GM18526 (cell line): ENCODE data around the gene NGEF.

ENCODE experiments used
- POLR2A ChIP-seq: IDR thresholded peaks from 3 replicates; pipeline ENCODE4 v1.6.1; 2011; ENCODE audit not compliant: insufficient read length; ENCODE audit errors: extremely low read depth

Gene NGEF, protein sequence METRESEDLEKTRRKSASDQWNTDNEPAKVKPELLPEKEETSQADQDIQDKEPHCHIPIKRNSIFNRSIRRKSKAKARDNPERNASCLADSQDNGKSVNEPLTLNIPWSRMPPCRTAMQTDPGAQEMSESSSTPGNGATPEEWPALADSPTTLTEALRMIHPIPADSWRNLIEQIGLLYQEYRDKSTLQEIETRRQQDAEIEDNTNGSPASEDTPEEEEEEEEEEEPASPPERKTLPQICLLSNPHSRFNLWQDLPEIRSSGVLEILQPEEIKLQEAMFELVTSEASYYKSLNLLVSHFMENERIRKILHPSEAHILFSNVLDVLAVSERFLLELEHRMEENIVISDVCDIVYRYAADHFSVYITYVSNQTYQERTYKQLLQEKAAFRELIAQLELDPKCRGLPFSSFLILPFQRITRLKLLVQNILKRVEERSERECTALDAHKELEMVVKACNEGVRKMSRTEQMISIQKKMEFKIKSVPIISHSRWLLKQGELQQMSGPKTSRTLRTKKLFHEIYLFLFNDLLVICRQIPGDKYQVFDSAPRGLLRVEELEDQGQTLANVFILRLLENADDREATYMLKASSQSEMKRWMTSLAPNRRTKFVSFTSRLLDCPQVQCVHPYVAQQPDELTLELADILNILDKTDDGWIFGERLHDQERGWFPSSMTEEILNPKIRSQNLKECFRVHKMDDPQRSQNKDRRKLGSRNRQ

DNA sequence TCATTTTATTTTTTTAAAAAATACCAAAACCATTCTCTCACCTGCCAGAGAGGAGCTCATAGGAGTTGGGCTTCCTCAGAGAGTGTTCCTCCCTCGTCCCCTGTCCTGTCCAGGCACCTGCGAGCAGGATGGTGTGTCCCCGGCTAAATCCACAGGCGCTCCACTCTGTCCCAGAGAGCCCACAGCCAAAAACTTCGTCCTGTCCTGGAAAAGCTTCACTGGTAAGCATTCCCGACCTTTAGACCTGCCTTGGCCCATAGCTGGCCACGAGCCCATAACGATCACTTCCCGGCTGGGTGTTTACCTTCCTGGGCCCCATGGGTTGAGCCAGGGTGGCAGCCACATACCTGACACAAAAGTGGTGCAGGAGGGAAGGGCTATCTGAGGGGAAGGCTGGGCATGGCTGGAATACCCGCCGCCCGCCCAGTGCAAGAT is at the start of gene NGEF:
NGEF (minus strand) TSS at position 230 of the 435 bp plus-strand sequence. CDS start 38,366 bp downstream, outside the sequence.
- no peak for TF ChIP-seq POLR2A

DNA sequence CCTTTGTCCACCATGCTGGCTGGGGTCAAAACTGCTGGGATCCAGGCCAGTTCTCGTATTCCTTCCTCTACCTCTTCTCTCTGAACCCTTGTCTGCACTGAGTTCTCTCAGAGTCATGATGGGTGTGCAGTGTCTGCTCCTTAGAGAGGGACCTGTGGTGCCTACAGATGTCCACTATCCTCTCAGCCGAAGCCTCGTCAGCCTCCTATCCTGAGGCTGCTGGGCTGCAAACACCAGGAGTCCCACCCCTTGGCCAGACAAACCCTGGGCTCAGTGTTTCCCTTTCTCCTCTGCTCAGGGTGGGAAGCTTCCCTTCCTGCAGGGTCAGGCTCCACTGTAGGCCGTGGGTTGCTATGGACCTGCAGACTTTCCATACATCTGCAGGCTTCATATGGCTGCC is 49.4 kb upstream of the NGEF start:
- TF ChIP-seq POLR2A: no peak

DNA sequence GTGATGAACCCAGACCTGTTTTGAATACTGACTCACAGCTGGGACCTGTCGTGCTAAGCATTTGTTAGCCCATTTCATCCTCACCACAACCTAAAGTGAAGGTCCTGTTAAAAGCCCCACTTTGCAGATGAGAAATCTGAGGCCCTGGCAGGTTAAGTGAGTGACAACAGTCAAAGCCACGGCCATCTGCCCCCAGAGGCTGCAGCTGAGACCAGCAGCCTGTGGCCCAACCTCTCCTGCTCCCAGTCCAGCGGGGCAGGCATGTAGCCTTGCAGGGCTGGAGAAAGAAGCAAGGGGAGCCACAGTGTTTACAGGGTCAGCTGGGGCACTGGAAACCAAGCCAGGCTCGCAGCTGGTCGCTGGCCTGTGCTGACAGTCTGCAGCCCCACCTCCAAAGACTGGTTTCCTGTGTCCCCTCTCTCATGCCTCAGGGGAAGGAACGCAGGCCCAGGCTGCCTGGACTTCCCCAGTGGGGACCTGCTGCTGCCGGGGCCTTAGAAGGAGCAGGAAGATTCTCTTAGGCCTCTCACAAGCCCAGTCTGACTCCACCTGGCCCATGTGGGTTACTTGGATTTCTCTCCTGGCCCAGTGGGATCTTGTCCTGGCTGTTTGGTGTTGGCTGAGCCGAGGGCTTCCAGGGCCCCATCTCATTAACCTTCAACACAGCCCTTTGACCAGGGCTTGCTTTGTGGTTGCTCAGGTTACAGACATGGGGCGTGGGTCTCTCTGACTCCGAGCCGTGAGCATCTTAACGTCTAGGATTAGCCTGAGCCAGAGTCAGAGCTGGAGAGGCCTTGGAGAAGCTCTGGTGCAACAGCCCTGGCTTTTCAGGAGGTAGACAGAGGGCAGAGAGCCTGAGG is 48.8 kb upstream of the NGEF start:
- no peak for TF ChIP-seq POLR2A

DNA sequence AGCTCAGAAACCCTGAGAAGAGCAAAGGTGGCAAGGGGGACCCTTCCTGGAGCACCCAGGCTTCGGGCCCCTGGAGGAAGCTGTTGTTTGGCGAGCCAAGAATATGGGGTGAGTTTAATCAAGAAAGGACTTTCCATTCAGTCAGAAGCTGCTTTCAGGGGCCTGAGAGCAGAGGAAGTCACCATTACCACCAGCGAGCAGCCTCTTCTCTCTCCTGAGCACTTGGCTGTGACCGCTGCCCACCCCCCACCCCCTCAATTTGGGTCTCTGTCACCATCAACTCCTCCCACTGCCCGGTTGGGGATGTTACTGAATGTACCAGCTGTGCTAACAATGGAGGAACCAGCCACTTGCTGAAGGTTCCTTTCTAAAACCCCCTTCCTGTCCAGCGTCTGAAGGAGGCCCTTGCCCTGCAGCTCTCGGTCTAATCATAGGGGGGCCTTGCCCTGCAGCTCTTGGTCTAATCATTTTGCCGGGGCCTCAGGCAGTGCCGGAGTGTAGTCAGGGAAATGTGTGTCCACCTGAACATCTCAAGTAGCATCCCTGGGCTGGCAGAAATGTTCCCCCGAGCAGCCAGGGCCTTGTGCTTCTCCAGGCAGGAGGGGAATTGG is 48.0 kb upstream of the NGEF start:
- TF ChIP-seq POLR2A: peak; percentile 51

DNA sequence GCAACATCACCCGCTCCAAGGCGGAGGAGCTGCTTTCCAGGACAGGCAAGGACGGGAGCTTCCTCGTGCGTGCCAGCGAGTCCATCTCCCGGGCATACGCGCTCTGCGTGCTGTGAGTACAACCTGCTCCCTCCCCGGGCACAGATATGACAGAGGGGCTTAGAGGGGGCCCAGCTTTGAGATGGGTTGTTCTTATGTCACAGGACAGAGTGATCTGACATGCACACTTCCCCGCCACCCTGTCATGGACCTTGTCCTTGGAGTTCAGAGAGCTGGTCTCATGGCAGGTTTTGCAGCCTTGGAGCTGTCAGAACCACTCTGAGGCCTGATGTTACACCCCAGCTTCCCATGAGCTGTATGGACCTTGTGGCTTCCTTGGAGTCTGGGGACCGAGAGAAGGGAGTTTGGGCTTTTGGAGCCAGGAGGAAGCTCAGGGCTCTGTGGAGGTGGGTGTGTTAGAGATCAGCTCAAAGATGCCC is 47.5 kb upstream of the NGEF start:
- TF ChIP-seq POLR2A: no peak

DNA sequence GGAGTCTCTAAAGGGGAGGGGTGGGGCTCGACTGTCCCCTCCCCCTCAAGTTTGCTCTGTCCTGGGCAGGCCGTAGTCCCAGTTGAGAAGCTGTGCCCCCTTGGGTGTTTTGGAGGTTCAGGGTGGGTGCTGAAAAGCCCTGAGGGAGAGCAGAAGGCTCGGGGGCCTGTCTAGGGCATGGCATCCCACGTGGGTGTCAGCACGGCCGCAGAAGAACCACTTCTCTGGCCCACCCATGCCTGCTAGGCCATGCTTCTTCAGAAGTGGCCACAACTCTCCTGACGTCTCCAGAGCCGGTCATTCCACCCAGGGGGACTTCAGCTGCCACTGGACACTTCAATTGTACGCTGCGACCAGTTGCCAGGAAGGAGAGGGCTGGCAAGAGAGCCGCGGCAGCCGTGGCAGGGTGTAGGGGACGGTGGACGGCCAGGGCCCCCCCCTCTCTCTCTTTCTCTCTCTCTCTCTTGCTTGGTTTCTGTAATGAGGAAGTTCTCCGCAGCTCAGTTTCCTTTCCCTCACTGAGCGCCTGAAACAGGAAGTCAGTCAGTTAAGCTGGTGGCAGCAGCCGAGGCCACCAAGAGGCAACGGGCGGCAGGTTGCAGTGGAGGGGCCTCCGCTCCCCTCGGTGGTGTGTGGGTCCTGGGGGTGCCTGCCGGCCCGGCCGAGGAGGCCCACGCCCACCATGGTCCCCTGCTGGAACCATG is 46.9 kb upstream of the NGEF start, which contains the start of gene INPP5D:
INPP5D (plus strand) TSS at position 546 of the 704 bp plus-strand sequence; CDS start at position 683, 137 bp downstream.
- TF ChIP-seq POLR2A: peak; percentile 91

DNA sequence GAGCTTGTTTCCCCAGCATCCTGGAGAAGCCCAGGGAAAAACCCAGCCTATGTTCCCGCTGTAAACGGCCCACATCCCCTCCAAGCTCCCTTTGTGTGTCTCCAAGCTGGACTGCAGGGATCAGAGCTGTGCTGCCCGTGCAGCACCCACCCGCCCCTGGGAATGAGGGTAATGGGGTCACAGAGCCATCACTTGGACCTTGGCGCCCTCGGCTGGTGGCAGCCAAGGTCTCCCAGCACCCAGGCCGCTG is 46.4 kb upstream of the NGEF start:
- no peak for TF ChIP-seq POLR2A

DNA sequence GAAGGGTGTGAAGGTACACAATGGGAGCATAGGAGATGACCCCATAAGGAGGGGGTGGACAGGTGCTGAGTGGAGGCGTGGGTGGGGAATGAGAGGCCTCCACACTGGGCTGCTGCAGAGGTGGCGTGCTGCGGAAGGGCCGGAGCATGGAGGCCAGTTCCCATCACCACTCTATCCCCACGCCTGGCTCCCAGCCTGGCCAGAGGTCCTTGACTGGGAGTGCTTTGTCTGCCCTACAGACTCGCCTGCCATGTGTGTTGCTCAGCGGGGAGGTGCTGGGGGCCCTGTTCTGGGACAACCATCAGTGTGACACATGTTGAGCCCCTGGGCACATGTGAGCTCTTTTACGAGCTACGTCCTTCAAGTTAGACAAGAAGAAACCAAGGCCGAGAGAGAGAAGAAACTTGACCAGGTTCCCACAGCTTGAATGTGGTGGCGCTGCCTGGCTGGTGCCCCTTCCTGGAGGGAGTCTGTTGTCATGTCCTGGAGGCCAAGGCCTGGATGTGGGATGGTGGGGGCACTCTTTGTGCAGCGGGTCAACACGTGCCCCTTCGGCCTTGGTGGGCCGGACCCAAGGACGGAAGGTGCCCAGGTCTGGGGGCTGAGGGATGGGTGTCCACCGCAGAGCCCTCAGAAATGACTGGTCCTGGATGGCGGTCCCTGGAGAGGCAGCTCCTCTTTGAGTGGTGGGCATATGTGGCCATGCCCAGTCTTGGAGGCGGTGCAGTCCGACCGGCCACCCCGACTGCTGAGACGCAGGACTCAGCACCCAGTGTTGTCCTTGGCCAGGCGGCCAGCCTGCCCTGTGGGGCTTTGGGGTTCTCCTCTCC is 45.9 kb upstream of the NGEF start:
- TF ChIP-seq POLR2A: no peak

DNA sequence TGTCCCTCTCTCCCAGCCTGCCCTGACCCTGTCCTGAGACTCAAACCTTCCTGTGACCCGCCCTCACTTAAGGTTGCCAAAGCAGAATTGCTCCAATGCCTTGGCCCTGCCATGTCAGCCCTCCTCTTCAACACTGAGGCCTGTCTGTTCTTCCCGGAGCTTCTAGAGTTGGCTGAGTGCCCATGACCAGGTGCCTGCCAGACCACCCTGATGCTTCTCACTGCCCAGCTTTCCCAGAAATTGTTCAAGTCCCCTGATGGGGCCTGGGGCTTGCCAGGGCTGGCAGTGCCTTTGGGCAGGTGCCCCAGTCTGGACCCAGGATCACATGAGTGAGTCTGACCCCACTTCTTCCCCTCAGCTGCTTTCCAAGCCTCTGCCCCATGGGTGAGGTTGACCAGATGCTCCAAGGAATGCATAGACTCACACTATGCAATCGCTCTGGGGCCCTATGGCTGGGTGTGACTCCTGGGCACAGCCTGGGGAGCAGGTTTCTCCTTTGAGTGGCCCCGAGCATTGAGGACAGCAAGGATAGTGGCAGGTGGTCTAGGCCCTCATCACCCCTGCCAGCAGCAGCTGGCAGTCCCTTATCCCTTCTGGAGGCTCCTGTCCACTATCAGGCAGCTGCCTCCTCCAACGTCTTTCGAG is 44.0 kb upstream of the NGEF start:
- TF ChIP-seq POLR2A: no peak

DNA sequence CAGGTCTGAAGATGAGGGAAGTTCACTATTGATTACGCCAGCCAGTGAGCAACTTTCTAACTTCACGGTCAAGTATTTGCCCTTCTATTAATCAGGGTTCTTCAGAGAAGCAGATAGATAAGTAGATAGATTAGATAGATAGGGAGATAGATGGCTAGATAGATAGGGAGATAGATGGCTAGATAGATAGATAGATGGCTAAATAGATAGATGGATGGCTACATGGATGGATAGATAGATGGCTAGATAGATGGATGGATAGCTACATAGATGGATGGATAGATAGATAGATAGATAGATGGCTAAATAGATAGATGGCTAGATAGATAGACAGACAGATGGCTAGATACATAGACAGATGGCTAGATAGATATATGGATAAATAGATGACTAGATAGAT is 42.3 kb upstream of the NGEF start:
- no peak for TF ChIP-seq POLR2A

DNA sequence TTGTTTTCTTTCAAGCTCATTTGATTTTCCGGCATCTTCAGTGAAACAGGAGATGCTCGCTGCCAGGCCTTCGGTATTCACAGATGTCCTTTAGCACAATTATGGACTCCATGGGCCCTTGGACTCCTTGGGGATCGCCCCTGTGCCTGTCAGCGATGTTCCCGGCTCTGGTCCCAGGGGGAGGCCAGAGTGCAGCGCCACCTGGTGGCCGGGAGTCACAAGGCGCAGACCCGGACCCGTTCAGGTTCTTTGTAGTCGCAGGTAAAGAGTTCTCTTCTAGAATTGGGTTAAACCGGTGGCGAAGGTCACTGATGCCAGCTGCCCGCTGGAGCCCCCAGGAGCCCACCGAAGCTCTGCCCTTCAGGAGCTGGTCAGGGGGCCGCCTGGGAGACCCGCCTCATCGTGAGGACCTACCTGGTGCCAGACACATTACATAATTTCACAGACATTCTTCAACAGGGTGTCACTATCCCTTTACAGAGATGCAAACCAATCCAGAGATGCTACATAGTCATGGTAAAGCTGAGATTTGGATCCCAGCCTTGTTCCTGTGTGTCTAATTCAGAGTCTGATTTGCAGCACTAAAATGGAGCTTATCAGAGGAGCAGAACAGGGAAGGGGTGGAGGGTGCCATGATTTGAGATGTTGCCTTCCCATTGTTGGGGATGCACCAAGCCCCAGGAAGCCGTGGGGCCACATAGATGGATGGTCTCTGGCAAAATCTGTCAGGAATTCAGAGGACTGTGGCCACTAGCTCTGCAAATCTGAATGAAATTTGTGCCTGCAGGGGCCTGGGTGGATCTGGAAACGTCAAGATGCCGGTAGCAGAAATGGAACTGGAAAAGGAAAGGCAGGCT is 41.1 kb upstream of the NGEF start:
- TF ChIP-seq POLR2A: no peak
